H1 (cell line): ENCODE results near the gene ZDHHC17. TPM values are rescaled to one million over a fixed set of nuclear protein-coding genes. Genes with fewer than 3 reads are reported as not detected.

ENCODE experiments used
- ATF3 ChIP-seq: IDR thresholded peaks from 2 replicates; pipeline ENCODE4 v1.6.1; 2011; ENCODE audit warnings: low read depth, mild to moderate bottlenecking, low read length; ENCODE audit not compliant: insufficient read depth
- CTCF ChIP-seq, 3 experiments: IDR thresholded peaks; 1 replicate in 2 of 3; 2 replicates in 1 of 3; pipeline versions ENCODE4 v1.5.1 to v1.6.1; 2011; ENCODE audit warnings: low read length in 3 of 3, mild to moderate bottlenecking in 3 of 3, inconsistent platforms in 2 of 3, low read depth in 1 of 3, moderate library complexity in 1 of 3; ENCODE audit not compliant: insufficient read depth in 1 of 3; ENCODE audit errors: control extremely low read depth in 1 of 3
- GABPA ChIP-seq: IDR thresholded peaks from 2 replicates; pipeline ENCODE4 v1.6.1; 2011; ENCODE audit warnings: mild to moderate bottlenecking, low read length, moderate library complexity, borderline replicate concordance; ENCODE audit not compliant: insufficient read depth
- RNF2 ChIP-seq: fragments of 200-900, 300-1000 bp; sonication (generic); IDR thresholded peaks from 2 replicates; pipeline ENCODE4 v1.7.1; 2016; ENCODE audit warnings: borderline replicate concordance, low read depth, mild to moderate bottlenecking, antibody characterized with exemption, low read length; ENCODE audit not compliant: poor library complexity, severe bottlenecking; ENCODE audit errors: missing control alignments
- SP1 ChIP-seq: IDR thresholded peaks from 2 replicates; pipeline ENCODE4 v1.6.1; 2011; ENCODE audit warnings: low read depth, low read length
- USF2 ChIP-seq: IDR thresholded peaks from 2 replicates; pipeline ENCODE4 v1.6.1; 2011; ENCODE audit warnings: low read length, improper control_type of control experiment
- polyA plus RNA-seq, 7 experiments: library from polyadenylated mRNA; depleted of rRNA in 3 of 7; stranded (reverse) in 5 of 7; unstranded in 2 of 7; fragments of >200 nt in 5 of 7; fragments of 200-250 nt in 2 of 7; gene quantifications; 1 replicate in 5 of 7; 2 replicates in 1 of 7; 4 replicates in 1 of 7; pipeline versions ENCODE4 v1.2.1 to v1.2.3, GENCODE V29; 2011 to 2013; ENCODE audit warnings: missing spikeins in 2 of 7, mixed read lengths in 2 of 7
- total RNA-seq: library from RNA; stranded (reverse); fragmentation: NEBNext Ultra II Directional; extraction: Animal tissue kit (Norgen Biotek cat#: 25700); gene quantifications from 2 replicates; pipeline ENCODE4 v1.2.1, GENCODE V29; 2021

The ZDHHC17 gene
- total and polyA plus RNA-seq, 2 of the 8 experiments (the other 6 are each of a cell fraction or from before 2014, with no cell fraction given): 27.6 to 28.9 TPM

DNA sequence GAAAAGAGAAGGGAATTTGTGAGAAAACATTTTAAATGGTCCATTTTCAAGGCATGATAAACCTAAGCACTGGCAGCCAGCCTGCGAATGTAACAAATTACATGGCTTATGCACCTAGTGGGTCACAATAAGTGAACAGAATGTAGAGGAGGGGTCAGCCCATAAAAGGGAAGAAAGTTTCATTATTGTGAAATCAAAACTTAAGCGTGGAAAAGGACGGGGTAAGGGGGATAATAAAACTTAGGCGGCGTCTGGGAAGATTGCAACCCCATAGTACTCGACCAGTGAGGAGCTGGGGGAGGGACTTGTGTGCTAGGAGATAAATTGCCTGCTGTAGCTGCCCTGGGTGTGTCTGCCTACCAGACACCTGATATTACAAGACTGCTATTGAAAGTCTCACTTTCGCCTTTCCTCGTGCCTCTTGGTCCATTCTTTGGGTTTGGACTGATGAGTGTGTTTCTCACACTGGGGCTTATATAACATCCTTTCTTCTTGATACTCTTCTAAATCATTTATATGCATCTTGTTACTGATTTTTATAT is 40.6 kb downstream of the ZDHHC17 start (continued):
- TF ChIP-seq ATF3: no peak
- TF ChIP-seq USF2: no peak
- TF ChIP-seq GABPA: no peak
- no peak for TF ChIP-seq CTCF (IDR thresholded peaks at IDR 0.05; ENCODE audit: control extremely low read depth in 1 of 3, insufficient read depth in 1 of 3, low read depth in 1 of 3, low read length in 3 of 3)
- no peak for TF ChIP-seq SP1
- no peak for TF ChIP-seq RNF2
- TF ChIP-seq, all 59 proteins: peak for 0
